GM13976 (cell line): Measurements from ENCODE around the gene CCDC27.

Source experiments
- DNase-seq: peaks from one replicate; pipeline ENCODE4 v3.0.0; 2012; ENCODE audit warnings: low spot score
- CTCF ChIP-seq: IDR thresholded peaks from 2 replicates; pipeline ENCODE4 v1.5.1; 2012; ENCODE audit warnings: borderline replicate concordance, mild to moderate bottlenecking; ENCODE audit not compliant: insufficient read depth; ENCODE audit errors: extremely low read depth, missing control alignments, control extremely low read depth
- in situ Hi-C: fragments of 300-500 bp; cut with MboI; formaldehyde crosslinking; loops from one replicate; pipeline ENCODE4 v1.12.0; 2022; ENCODE audit warnings: low sequenced_read_pairs, mixed read lengths, inconsistent platforms; ENCODE audit not compliant: unreplicated experiment

The CCDC27 gene

DNA sequence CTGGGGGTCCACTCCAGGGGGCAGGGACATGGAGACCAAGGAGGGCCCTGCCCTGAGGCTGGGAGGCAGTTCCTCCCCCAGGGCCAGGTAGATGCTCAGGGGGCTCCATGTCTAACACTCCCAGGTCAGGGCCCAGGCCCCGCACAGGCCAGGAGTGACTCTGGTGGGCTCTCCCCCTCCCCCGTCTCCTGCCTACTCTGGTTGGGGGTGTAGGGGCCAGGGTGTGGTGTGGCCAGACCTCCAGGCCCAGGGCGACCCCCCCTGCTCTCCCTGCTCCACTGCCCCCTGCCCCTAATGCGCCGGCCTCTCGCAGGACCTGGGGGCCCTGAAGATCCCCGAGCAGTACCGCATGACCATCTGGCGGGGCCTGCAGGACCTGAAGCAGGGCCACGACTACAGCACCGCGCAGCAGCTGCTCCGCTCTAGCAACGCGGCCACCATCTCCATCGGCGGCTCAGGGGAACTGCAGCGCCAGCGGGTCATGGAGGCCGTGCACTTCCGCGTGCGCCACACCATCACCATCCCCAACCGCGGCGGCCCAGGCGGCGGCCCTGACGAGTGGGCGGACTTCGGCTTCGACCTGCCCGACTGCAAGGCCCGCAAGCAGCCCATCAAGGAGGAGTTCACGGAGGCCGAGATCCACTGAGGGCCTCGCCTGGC lies 19.7 kb upstream of the CCDC27 start:
- TF ChIP-seq CTCF, result no peak
- in situ Hi-C loops, result no loop called here
- DNase-seq, result no peak

GRCh38 chr1:3733094-3733882 lies 19.0 kb upstream of the CCDC27 start:
- in situ Hi-C loops, result no loop called here
- DNase-seq, result no peak
- TF ChIP-seq CTCF, result no peak

DNA sequence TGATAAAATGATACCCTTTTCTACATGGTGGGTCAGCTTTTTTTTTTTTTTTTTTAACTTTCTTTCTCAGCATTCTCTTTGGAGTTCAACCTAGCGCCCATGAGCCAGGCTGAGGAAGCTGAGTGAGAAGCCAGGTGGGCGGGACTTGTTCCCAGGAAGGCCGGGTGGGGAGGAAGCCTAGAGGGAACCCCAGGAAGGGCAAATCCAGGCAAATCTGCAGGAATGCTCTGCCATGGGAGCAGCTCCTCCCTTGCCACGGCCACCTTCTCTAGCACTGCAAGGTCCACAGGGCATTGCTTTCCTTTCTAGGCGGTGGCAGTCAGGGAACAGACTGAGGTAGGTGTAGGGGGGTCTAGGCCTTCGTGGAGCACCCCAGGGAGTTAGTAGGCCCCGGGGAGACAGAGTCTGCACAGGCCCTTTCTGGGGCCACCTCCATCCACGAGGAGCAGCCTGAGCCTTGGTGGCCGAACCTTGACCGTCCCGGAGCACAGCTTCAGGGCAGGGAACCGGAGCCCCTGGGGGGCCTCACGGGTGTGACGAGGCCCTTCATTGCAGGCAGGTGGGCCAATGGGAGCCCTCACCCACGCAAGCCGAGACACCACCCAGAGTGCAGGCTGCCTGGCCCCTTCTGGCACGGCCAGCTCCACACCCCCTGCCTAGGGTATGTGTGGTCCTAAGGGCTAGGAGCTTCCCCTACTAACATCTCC lies 18.2 kb upstream of the CCDC27 start:
- in situ Hi-C loops, result no loop called here

DNA sequence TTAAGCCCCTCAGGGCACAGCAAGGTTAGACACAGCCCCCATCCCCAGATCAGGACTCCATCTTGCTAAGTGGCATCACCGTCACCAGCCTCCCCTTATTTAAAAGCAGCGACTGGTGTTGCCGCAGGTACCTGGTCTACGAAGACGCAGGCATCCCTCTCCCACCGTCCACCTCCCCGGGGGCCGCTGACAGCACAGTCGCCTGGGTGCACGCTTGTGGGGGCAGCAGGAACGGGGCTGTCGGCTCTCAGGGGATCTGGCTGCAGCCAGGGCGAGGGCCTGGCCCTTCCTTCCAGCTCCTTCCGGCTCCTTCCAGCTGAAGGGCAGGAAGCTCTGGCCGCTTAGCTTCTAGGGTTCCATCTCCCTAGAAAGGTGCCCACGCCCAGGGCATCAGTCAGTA lies 17.6 kb upstream of the CCDC27 start:
- TF ChIP-seq CTCF, result no peak
- in situ Hi-C loops, result no loop called here
- DNase-seq, result no peak

More for the DNA sequence above, 18.2 kb upstream of the CCDC27 start:
- DNase-seq, result no peak
- TF ChIP-seq CTCF, result no peak

GRCh38 chr1:3735027-3735681 lies 17.1 kb upstream of the CCDC27 start:
- in situ Hi-C loops, result no loop called here

More at GRCh38 chr1:3735027-3735681, 17.1 kb upstream of the CCDC27 start:
- TF ChIP-seq CTCF, result no peak
- DNase-seq, result no peak
